Naive thymus-derived CD8-positive, alpha-beta T cell (primary cell): ENCODE results near the gene DAGLB. TPM values are rescaled to one million over a fixed set of nuclear protein-coding genes. Genes with fewer than 3 reads are reported as not detected.

Experiments used
- ATAC-seq, 2 donors: fragments of 150-1000 bp; cut with Tn5 transposase in 1 of 2; sonication (Bioruptor Pico), chemical (Tn5 transposase) in 1 of 2; 1 replicate in 1 of 2; 2 replicates in 1 of 2; pipeline ENCODE4 v1.10.0; 2021; ENCODE audit warnings: mild to moderate bottlenecking in 2 of 2, moderate library complexity in 2 of 2
- POLR2A ChIA-PET: fragments of 350-600 bp; sonication (Branson Sonifier 250); formaldehyde crosslinking; loops from one replicate; lab custom pipeline; 2021; ENCODE audit warnings: antibody characterized with exemption; lab: Charles Lee
- DNase-seq, 10 donors: peaks; one replicate each; pipeline versions ENCODE4 v3.0.0 to v3.0.0-alpha.2; 2020 to 2022
- H3K27ac Mint-ChIP-seq, 10 donors: one replicate each; pipeline ENCODE4 v1.8.0; 2020 to 2022; ENCODE audit warnings: mild to moderate bottlenecking in 10 of 10, mixed read lengths in 10 of 10, moderate library complexity in 4 of 10, inconsistent platforms in 1 of 10
- H3K27me3 Mint-ChIP-seq, 5 donors: one replicate each; pipeline ENCODE4 v1.8.0; 2021 to 2022; ENCODE audit warnings: mixed read lengths in 5 of 5
- H3K36me3 Mint-ChIP-seq, 3 donors: one replicate each; pipeline ENCODE4 v1.8.0; 2020 to 2022; ENCODE audit warnings: mixed read lengths in 3 of 3, mild to moderate bottlenecking in 2 of 3, inconsistent platforms in 1 of 3
- H3K4me1 Mint-ChIP-seq, 4 donors: one replicate each; pipeline ENCODE4 v1.8.0; 2021 to 2022; ENCODE audit warnings: mixed read lengths in 4 of 4
- H3K4me3 Mint-ChIP-seq, 10 donors: one replicate each; pipeline ENCODE4 v1.8.0; 2020 to 2022; ENCODE audit warnings: mild to moderate bottlenecking in 10 of 10, mixed read lengths in 10 of 10, moderate library complexity in 6 of 10, inconsistent platforms in 1 of 10
- H3K9me3 Mint-ChIP-seq, 9 donors: one replicate each; pipeline ENCODE4 v1.8.0; 2020 to 2022; ENCODE audit warnings: mixed read lengths in 9 of 9, mild to moderate bottlenecking in 3 of 9, inconsistent platforms in 1 of 9, moderate library complexity in 1 of 9
- polyA plus RNA-seq, 3 donors: library from polyadenylated mRNA; unstranded; fragments of 300-500 nt; fragmentation: Illumina TruSeq; gene quantifications; one replicate each; pipeline ENCODE4 v1.2.3, GENCODE V29; 2021
- total RNA-seq, 8 experiments: library from RNA in 2 of 8; stranded (reverse) in 2 of 8; gene quantifications; one replicate each; pipeline ENCODE4 v1.2.3 and lab custom pipeline; 2021 to 2026

The DAGLB gene
- total and polyA plus RNA-seq, 5 experiments from 2014 or later = 7.2 to 78.1 (median 11.9) TPM

- H3K9me3 Mint-ChIP-seq = no peaks in the 10 kb centered on the region
- H3K27ac Mint-ChIP-seq = peak overlapping the region; percentile 37 to 94 (median 90)
- ATAC-seq (peak; percentile 21 to 32), DNase-seq (peak in 2 of 10 donors; percentile 16 to 23)
- peaks cover 2 to 42% (median 6%) of the 10 kb centered on the region in 3 donors for H3K36me3 Mint-ChIP-seq
- POLR2A ChIA-PET = interaction anchor here (0.5 to 2.2 kb wide), 4 partner anchors 9 to 388 kb away, joined by 3 to 16 read pairs (median 4); partner anchors contain the start of genes CCZ1B and DAGLB
- peak overlapping the region; percentile 45 to 78 (median 70) for H3K4me3 Mint-ChIP-seq
- H3K27me3 Mint-ChIP-seq = no peaks in the 10 kb centered on the region
- H3K4me1 Mint-ChIP-seq = peaks cover 31 to 71% (median 59%) of the 10 kb centered on the region in 4 donors
Measured at GRCh38 chr7:6438427-6438826, 9.3 kb downstream of the DAGLB start.

- Mint-ChIP-seq H3K27me3 (no peaks in the 10 kb centered on the region), H3K4me1 (peaks cover 26 to 63% (median 53%) of the 10 kb centered on the region in 4 donors), H3K4me3 (peak overlapping the region in 4 of 10 donors; percentile 30 to 67 (median 36)), H3K27ac (peak overlapping the region in 8 of 10 donors; percentile 8 to 91 (median 70)), H3K9me3 (no peaks in the 10 kb centered on the region), H3K36me3 (peaks cover 0 to 42% (median 3%) of the 10 kb centered on the region in 3 donors)
- POLR2A ChIA-PET = interaction anchor here (0.6 to 1.9 kb wide), 3 partner anchors 9 to 381 kb away, joined by 3 to 31 read pairs (median 6); partner anchors contain the start of gene DAGLB
- DNase-seq (no peak), ATAC-seq (no peak)
Measured at GRCh38 chr7:6437251-6437650, 10.5 kb downstream of the DAGLB start.

GRCh38 chr7:6436385-6436685 is 11.4 kb downstream of the DAGLB start:
- Mint-ChIP-seq H3K9me3 (no peaks in the 10 kb centered on the region), H3K27me3 (no peaks in the 10 kb centered on the region), H3K36me3 (peaks cover 0 to 43% (median 0%) of the 10 kb centered on the region in 3 donors), H3K4me1 (peaks cover 22 to 57% (median 47%) of the 10 kb centered on the region in 4 donors), H3K4me3 (peak overlapping the region; percentile 75 to 88 (median 84)), H3K27ac (peak overlapping the region; percentile 80 to 96 (median 92))
- ATAC-seq (peak; percentile 51 to 73), DNase-seq (peak in 9 of 10 donors; percentile 24 to 67 (median 34))
- POLR2A ChIA-PET = interaction anchor here (1.0 to 1.9 kb wide), 3 partner anchors 10 to 380 kb away, joined by 3 to 31 read pairs (median 3); partner anchors contain the start of gene DAGLB

- POLR2A ChIA-PET = interaction anchor here (1.0 to 1.9 kb wide), 2 partner anchors 11 kb away, joined by 3 to 31 read pairs; partner anchors contain the start of gene DAGLB
- H3K4me3 Mint-ChIP-seq = peak overlapping the region; percentile 75 to 88 (median 84)
- peaks cover 21 to 59% (median 45%) of the 10 kb centered on the region in 4 donors for H3K4me1 Mint-ChIP-seq
- H3K27ac Mint-ChIP-seq = peak overlapping the region; percentile 80 to 96 (median 92)
- DNase-seq (peak; percentile 82 to 95 (median 90)), ATAC-seq (peak; percentile 86 to 92)
- H3K27me3 Mint-ChIP-seq = no peaks in the 10 kb centered on the region
- H3K9me3 Mint-ChIP-seq = no peaks in the 10 kb centered on the region
- peaks cover 0 to 47% (median 2%) of the 10 kb centered on the region in 3 donors for H3K36me3 Mint-ChIP-seq
Measured at GRCh38 chr7:6435486-6436384, 12.0 kb downstream of the DAGLB start.

GRCh38 chr7:6433784-6434615 is 13.8 kb downstream of the DAGLB start:
- POLR2A ChIA-PET = interaction anchor here (0.6 kb wide), 1 partner anchor 140 kb away, joined by 3 read pairs; no protein-coding TSS in a partner anchor
- peaks cover 17 to 46% (median 33%) of the 10 kb centered on the region in 4 donors for H3K4me1 Mint-ChIP-seq

GRCh38 chr7:6432781-6433180 is 15.0 kb downstream of the DAGLB start:
- no peak for ATAC-seq
- H3K27me3 Mint-ChIP-seq = no peaks in the 10 kb centered on the region

More at GRCh38 chr7:6433784-6434615, 13.8 kb downstream of the DAGLB start:
- no peaks in the 10 kb centered on the region for H3K9me3 Mint-ChIP-seq
- DNase-seq (no peak), ATAC-seq (no peak)
- peak overlapping the region in 4 of 10 donors; percentile 11 to 56 (median 27) for H3K27ac Mint-ChIP-seq
- H3K4me3 Mint-ChIP-seq = peak overlapping the region in 1 of 10 donors; percentile 45
- H3K36me3 Mint-ChIP-seq = peaks cover 0 to 50% (median 5%) of the 10 kb centered on the region in 3 donors
- no peaks in the 10 kb centered on the region for H3K27me3 Mint-ChIP-seq

GRCh38 chr7:6430974-6431373 is 16.8 kb downstream of the DAGLB start:
- DNase-seq (no peak), ATAC-seq (no peak)
- H3K27ac Mint-ChIP-seq = peak overlapping the region in 1 of 10 donors; percentile 84
- peaks cover under 1 to 73% (median 6%) of the 10 kb centered on the region in 3 donors for H3K36me3 Mint-ChIP-seq
- H3K4me3 Mint-ChIP-seq = no peak overlapping the region
- no peaks in the 10 kb centered on the region for H3K9me3 Mint-ChIP-seq
- no peaks in the 10 kb centered on the region for H3K27me3 Mint-ChIP-seq
- POLR2A ChIA-PET = interaction anchor here (1.1 kb wide), 1 partner anchor 24 kb away, joined by 3 read pairs; no protein-coding TSS in a partner anchor
- H3K4me1 Mint-ChIP-seq = peaks cover 5 to 19% (median 12%) of the 10 kb centered on the region in 4 donors

More at GRCh38 chr7:6432781-6433180, 15.0 kb downstream of the DAGLB start:
- Mint-ChIP-seq H3K9me3 (no peaks in the 10 kb centered on the region), H3K27ac (no peak overlapping the region), H3K36me3 (peaks cover 0 to 59% (median 5%) of the 10 kb centered on the region in 3 donors), H3K4me1 (peaks cover 13 to 35% (median 24%) of the 10 kb centered on the region in 4 donors), H3K4me3 (no peak overlapping the region)
- POLR2A ChIA-PET = no interaction called here
- DNase-seq = no peak

GRCh38 chr7:6430271-6430940 is 17.3 kb downstream of the DAGLB start:
- DNase-seq = no peak
- POLR2A ChIA-PET = interaction anchor here (0.6 to 1.1 kb wide), 4 partner anchors 8 to 534 kb away, joined by 3 read pairs; no protein-coding TSS in a partner anchor
- Mint-ChIP-seq H3K27ac (peak overlapping the region in 1 of 10 donors; percentile 41), H3K9me3 (no peaks in the 10 kb centered on the region), H3K4me3 (no peak overlapping the region), H3K4me1 (peaks cover 1 to 13% (median 7%) of the 10 kb centered on the region in 4 donors), H3K36me3 (peaks cover 6 to 76% (median 11%) of the 10 kb centered on the region in 3 donors), H3K27me3 (no peaks in the 10 kb centered on the region)
- peak in 1 of 2 donors; percentile 50 for ATAC-seq

GRCh38 chr7:6425948-6426347 is 21.8 kb downstream of the DAGLB start:
- peak overlapping the region in 1 of 10 donors; percentile 20 for H3K27ac Mint-ChIP-seq
- ATAC-seq (no peak), DNase-seq (no peak)
- no peaks in the 10 kb centered on the region for H3K9me3 Mint-ChIP-seq
- H3K4me1 Mint-ChIP-seq = peaks cover 5 to 19% (median 6%) of the 10 kb centered on the region in 4 donors
- POLR2A ChIA-PET = no interaction called here
- no peaks in the 10 kb centered on the region for H3K27me3 Mint-ChIP-seq
- no peak overlapping the region for H3K4me3 Mint-ChIP-seq
- peaks cover 6 to 75% (median 15%) of the 10 kb centered on the region in 3 donors for H3K36me3 Mint-ChIP-seq

- DNase-seq = no peak
- no peaks in the 10 kb centered on the region for H3K9me3 Mint-ChIP-seq
- H3K4me1 Mint-ChIP-seq = peaks cover 5 to 18% (median 6%) of the 10 kb centered on the region in 4 donors
- POLR2A ChIA-PET = interaction anchor here (1.2 kb wide), 1 partner anchor 12 kb away, joined by 3 read pairs; no protein-coding TSS in a partner anchor
- peaks cover 6 to 64% (median 15%) of the 10 kb centered on the region in 3 donors for H3K36me3 Mint-ChIP-seq
- H3K27me3 Mint-ChIP-seq = no peaks in the 10 kb centered on the region
- ATAC-seq = no peak
- no peak overlapping the region for H3K4me3 Mint-ChIP-seq
- H3K27ac Mint-ChIP-seq = peak overlapping the region in 6 of 10 donors; percentile 20 to 62 (median 40)
Measured at GRCh38 chr7:6423942-6424701, 23.6 kb downstream of the DAGLB start.
